Measurements from ENCODE around the gene SYT17. TPM values are rescaled to one million over a fixed set of nuclear protein-coding genes. Genes with fewer than 3 reads are reported as not detected.

Gene SYT17
- total and polyA plus RNA-seq, 8 donors: 2.9 to 37.1 (median 10.7) TPM

- H3K9me3 ChIP-seq: no peaks in the 10 kb centered on the region
- H3K27ac ChIP-seq: no peak overlapping the region
- WGBS, 5 donors: 41 to 100% (median 49%) methylated on average over 1 to 2 of the region's 2 CpGs
- no peaks in the 10 kb centered on the region for H3K36me3 ChIP-seq
- TF ChIP-seq POLR2A (IDR thresholded peaks at IDR 0.05) (no peak), POLR2AphosphoS5 (IDR thresholded peaks at IDR 0.05) (no peak), EP300 (IDR thresholded peaks at IDR 0.05) (no peak)
- TF ChIP-seq, protein P1, sequence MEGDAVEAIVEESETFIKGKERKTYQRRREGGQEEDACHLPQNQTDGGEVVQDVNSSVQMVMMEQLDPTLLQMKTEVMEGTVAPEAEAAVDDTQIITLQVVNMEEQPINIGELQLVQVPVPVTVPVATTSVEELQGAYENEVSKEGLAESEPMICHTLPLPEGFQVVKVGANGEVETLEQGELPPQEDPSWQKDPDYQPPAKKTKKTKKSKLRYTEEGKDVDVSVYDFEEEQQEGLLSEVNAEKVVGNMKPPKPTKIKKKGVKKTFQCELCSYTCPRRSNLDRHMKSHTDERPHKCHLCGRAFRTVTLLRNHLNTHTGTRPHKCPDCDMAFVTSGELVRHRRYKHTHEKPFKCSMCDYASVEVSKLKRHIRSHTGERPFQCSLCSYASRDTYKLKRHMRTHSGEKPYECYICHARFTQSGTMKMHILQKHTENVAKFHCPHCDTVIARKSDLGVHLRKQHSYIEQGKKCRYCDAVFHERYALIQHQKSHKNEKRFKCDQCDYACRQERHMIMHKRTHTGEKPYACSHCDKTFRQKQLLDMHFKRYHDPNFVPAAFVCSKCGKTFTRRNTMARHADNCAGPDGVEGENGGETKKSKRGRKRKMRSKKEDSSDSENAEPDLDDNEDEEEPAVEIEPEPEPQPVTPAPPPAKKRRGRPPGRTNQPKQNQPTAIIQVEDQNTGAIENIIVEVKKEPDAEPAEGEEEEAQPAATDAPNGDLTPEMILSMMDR (IDR thresholded peaks at IDR 0.05): no peak
- intact Hi-C loops (cut with DNase I; ENCODE audit: low total_unique reads): no loop called here
- peaks cover 0 to 8% (median 2%) of the 10 kb centered on the region in 4 donors for H3K4me1 ChIP-seq
- DNase-seq: no peak
- no peaks in the 10 kb centered on the region for H3K27me3 ChIP-seq
- no peak overlapping the region for H3K4me3 ChIP-seq
Observed at GRCh38 chr16:19295393-19295792, 127.4 kb downstream of the SYT17 start.

GRCh38 chr16:19297454-19297853 lies 129.4 kb downstream of the SYT17 start:
- H3K27ac ChIP-seq: no peak overlapping the region
- no peak overlapping the region for H3K4me3 ChIP-seq
- TF ChIP-seq EP300 (IDR thresholded peaks at IDR 0.05) (no peak), POLR2A (IDR thresholded peaks at IDR 0.05) (no peak), POLR2AphosphoS5 (IDR thresholded peaks at IDR 0.05) (no peak)
- TF ChIP-seq, protein P1 (IDR thresholded peaks at IDR 0.05): no peak
- no peaks in the 10 kb centered on the region for H3K27me3 ChIP-seq
- no peaks in the 10 kb centered on the region for H3K9me3 ChIP-seq
- DNase-seq: no peak
- H3K4me1 ChIP-seq: peaks cover 0 to 8% (median 2%) of the 10 kb centered on the region in 4 donors
- no peaks in the 10 kb centered on the region for H3K36me3 ChIP-seq
- WGBS, 5 donors: 66 to 90% (median 76%) methylated on average over 1 of the region's 1 CpG
- intact Hi-C loops (cut with DNase I; ENCODE audit: low total_unique reads): no loop called here

DNA sequence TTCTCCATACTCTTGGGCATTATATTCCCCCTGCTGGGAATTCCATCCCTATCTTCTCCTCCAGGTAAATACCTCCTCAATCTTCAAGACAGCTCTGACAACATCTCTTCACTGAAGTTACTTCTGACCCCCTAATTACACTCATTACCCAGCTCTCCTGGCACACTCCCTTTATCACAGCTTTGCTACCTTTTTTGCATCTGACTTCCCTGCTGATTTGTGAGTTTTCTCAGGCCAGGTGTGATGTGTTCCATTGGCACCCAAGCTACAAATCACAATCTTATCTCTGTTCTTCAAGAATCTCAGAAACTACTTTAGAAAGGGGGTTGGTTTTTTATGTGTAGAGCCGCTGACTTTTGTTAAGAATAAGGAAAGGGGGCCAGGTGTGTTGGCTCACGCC lies 131.5 kb downstream of the SYT17 start:
- intact Hi-C loops (cut with DNase I; ENCODE audit: low total_unique reads): no loop called here
- no peaks in the 10 kb centered on the region for H3K9me3 ChIP-seq
- no peaks in the 10 kb centered on the region for H3K27me3 ChIP-seq
- WGBS, 5 donors: 26 to 59% (median 32%) methylated on average over 2 of the region's 2 CpGs
- H3K4me1 ChIP-seq: no peaks in the 10 kb centered on the region
- H3K4me3 ChIP-seq: no peak overlapping the region
- DNase-seq: no peak
- H3K36me3 ChIP-seq: no peaks in the 10 kb centered on the region
- no peak for TF ChIP-seq POLR2AphosphoS5 (IDR thresholded peaks at IDR 0.05)
- TF ChIP-seq EP300 (IDR thresholded peaks at IDR 0.05): no peak
- TF ChIP-seq POLR2A (IDR thresholded peaks at IDR 0.05): no peak
- TF ChIP-seq, protein P1 (IDR thresholded peaks at IDR 0.05): no peak
- H3K27ac ChIP-seq: no peak overlapping the region

DNA sequence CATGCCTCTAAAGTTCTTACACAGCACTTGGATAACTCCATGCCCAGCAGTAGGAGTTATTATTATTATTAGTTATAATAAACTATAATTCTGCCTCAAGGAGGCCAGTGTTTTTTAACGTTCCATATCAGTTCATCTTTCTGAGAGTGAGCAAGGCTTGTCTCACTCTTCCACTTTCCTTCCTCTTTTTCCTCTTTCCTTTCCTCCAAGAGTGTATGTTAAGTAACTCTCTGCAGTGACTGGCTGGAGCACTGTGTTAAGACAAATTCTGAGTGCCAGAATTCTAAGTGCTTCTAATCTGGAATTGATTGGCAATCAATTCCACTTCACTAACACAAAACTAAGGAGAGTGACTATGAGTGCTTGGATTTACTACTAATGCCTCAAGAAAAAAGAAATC lies 133.9 kb downstream of the SYT17 start:
- no peak for DNase-seq
- Histone ChIP-seq H3K4me1 (no peaks in the 10 kb centered on the region), H3K36me3 (no peaks in the 10 kb centered on the region), H3K27ac (no peak overlapping the region), H3K4me3 (no peak overlapping the region), H3K27me3 (no peaks in the 10 kb centered on the region), H3K9me3 (no peaks in the 10 kb centered on the region)
- TF ChIP-seq POLR2AphosphoS5 (IDR thresholded peaks at IDR 0.05): no peak
- no peak for TF ChIP-seq EP300 (IDR thresholded peaks at IDR 0.05)
- TF ChIP-seq, protein P1 (IDR thresholded peaks at IDR 0.05): no peak
- TF ChIP-seq POLR2A (IDR thresholded peaks at IDR 0.05): no peak
- WGBS, 5 donors: 0 to 46% (median 39%) methylated on average over 1 of the region's 1 CpG
- intact Hi-C loops (cut with DNase I; ENCODE audit: low total_unique reads): no loop called here
